ENCODE measurements around the gene RFXANK. TPM values are rescaled to one million over a fixed set of nuclear protein-coding genes. Genes with fewer than 3 reads are reported as not detected.

Gene RFXANK
- total and polyA plus RNA-seq, 9 of the 15 experiments (the other 6 are each of a cell fraction or from before 2014, with no cell fraction given): 68.6 to 181 (median 150) TPM

DNA sequence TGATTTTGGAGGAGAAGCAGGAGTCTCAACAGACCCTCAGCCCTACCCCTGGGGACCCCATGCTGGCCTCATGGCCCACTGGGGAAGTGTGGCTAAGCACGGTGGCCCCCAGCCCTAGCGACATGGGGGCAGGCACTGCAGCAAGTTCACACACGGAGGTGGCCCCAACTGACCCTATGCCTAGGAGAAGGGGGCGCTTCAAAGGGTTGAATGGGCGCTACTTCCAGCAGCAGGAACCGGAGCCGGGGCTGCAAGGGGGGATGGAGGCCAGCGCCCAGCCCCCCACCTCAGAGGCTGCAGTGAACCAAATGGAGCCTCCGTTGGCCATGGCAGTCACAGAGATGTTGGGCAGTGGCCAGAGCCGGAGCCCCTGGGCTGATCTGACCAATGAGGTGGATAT, 34.6 kb downstream of the RFXANK start (continued):
- TF ChIP-seq, protein P1, sequence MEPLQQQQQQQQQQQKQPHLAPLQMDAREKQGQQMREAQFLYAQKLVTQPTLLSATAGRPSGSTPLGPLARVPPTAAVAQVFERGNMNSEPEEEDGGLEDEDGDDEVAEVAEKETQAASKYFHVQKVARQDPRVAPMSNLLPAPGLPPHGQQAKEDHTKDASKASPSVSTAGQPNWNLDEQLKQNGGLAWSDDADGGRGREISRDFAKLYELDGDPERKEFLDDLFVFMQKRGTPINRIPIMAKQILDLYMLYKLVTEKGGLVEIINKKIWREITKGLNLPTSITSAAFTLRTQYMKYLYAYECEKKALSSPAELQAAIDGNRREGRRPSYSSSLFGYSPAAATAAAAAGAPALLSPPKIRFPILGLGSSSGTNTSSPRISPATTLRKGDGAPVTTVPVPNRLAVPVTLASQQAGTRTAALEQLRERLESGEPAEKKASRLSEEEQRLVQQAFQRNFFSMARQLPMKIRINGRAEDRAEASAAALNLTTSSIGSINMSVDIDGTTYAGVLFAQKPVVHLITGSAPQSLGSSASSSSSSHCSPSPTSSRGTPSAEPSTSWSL (CRISPR knock-in tag; IDR thresholded peaks at IDR 0.05; ENCODE audit: borderline replicate concordance): no peak
- no peak for TF ChIP-seq NFE2 (IDR thresholded peaks at IDR 0.05; ENCODE audit: low read depth)

DNA sequence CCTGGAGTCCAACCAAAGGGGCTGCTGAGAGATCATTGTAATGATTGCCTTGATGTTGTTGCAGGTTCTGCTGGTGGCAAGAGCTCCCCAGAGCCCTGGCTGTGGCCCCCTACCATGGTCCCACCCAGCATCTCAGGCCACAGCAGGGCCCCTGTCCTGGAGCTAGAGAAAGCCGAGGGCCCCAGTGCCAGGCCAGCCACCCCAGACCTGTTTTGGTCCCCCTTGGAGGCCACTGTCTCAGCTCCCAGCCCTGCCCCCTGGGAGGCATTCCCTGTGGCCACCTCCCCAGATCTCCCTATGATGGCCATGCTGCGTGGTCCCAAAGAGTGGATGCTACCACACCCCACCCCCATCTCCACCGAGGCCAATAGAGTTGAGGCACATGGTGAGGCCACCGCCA, 35.2 kb downstream of the RFXANK start:
- Histone ChIP-seq H4K20me1 (replicated peaks; ENCODE audit: control insufficient read depth, insufficient read depth, low read length) (peaks cover 4% of the 10 kb centered on the region; the same call in 1 of the 2 replicates), H2AFZ (ENCODE audit: low read depth, low read length) (no peak overlapping the region), H3K9me3 (replicated peaks; ENCODE audit: control insufficient read depth, insufficient read depth, low read depth, low read length) (no peaks in the 10 kb centered on the region), H3K4me3 (no peak overlapping the region), H3K9me1 (ENCODE audit: control insufficient read depth, insufficient read depth, low read length) (no peaks in the 10 kb centered on the region), H3K9ac (ENCODE audit: insufficient read depth in 1 of 2, low read depth in 2 of 2, low read length in 2 of 2) (0 out of 4 replicates have a peak overlapping the region, but pooled peaks of 1 of the 2 experiments have one; percentile 45), H3K27me3 (ENCODE audit: control insufficient read depth in 2 of 2, insufficient read depth in 2 of 2, low read length in 2 of 2) (peaks cover 17 to 69% of the 10 kb centered on the region in 2 experiments; a peak in 4 of 5 replicates), H3K36me3 (ENCODE audit: control insufficient read depth, insufficient read depth, low read length) (no peaks in the 10 kb centered on the region), H3K27ac (ENCODE audit: extremely low read depth, low read depth, low read length) (no peak overlapping the region), H3K4me2 (ENCODE audit: insufficient read depth, low read length) (no peak overlapping the region), H3K4me1 (replicated peaks in 1 of 2; ENCODE audit: control insufficient read depth in 2 of 2, insufficient read depth in 2 of 2, low read length in 2 of 2) (peaks cover 3 to 26% of the 10 kb centered on the region in 2 experiments; a peak in 4 of 5 replicates), H3K79me2 (ENCODE audit: control insufficient read depth, insufficient read depth, low read length) (no peaks in the 10 kb centered on the region)
- no peak for FAIRE-seq
- intact Hi-C loops (cut with micrococcal nuclease): no loop called here
- DNase-seq (ENCODE audit: extremely low read depth in 1 of 4, low spot score in 3 of 4): no peak
- WGBS (ENCODE audit: insufficient coverage, low coverage, missing lambda C conversion rate): 0% methylated on average over 4 of the region's 4 CpGs
- ChIA-PET POLR2A (interaction anchor here (1.2 kb wide), 1 partner anchor 12 kb away, joined by 6 read pairs; no protein-coding TSS in a partner anchor), CTCF (ENCODE audit: low intra/inter-chr PET ratio) (no interaction called here)
- no peak for ATAC-seq
- no TSS peak for BruUV-seq (replicated peaks)
- in situ Hi-C loops (cut with MboI): no loop called here
- TF ChIP-seq ZNF507 (tag; conservative IDR thresholded peaks at IDR 0.05): no peak
- TF ChIP-seq, protein P2, sequence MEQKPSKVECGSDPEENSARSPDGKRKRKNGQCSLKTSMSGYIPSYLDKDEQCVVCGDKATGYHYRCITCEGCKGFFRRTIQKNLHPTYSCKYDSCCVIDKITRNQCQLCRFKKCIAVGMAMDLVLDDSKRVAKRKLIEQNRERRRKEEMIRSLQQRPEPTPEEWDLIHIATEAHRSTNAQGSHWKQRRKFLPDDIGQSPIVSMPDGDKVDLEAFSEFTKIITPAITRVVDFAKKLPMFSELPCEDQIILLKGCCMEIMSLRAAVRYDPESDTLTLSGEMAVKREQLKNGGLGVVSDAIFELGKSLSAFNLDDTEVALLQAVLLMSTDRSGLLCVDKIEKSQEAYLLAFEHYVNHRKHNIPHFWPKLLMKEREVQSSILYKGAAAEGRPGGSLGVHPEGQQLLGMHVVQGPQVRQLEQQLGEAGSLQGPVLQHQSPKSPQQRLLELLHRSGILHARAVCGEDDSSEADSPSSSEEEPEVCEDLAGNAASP (IDR thresholded peaks at IDR 0.05): no peak
- TF ChIP-seq GTF2A2 (tag; IDR thresholded peaks at IDR 0.05): no peak
- no peak for TF ChIP-seq EWSR1 (IDR thresholded peaks at IDR 0.05; ENCODE audit: borderline replicate concordance, low read depth, partially characterized antibody)
- TF ChIP-seq NEUROD1 (IDR thresholded peaks at IDR 0.05; ENCODE audit: borderline replicate concordance, low read depth, low read length, partially characterized antibody): no peak
- no peak for TF ChIP-seq WHSC1 (IDR thresholded peaks at IDR 0.05; ENCODE audit: low read length)
- no peak for TF ChIP-seq MAFF (IDR thresholded peaks at IDR 0.05; ENCODE audit: low read length)
- TF ChIP-seq ZBTB17 (CRISPR knock-in tag; IDR thresholded peaks at IDR 0.05): no peak
- TF ChIP-seq, protein P3, sequence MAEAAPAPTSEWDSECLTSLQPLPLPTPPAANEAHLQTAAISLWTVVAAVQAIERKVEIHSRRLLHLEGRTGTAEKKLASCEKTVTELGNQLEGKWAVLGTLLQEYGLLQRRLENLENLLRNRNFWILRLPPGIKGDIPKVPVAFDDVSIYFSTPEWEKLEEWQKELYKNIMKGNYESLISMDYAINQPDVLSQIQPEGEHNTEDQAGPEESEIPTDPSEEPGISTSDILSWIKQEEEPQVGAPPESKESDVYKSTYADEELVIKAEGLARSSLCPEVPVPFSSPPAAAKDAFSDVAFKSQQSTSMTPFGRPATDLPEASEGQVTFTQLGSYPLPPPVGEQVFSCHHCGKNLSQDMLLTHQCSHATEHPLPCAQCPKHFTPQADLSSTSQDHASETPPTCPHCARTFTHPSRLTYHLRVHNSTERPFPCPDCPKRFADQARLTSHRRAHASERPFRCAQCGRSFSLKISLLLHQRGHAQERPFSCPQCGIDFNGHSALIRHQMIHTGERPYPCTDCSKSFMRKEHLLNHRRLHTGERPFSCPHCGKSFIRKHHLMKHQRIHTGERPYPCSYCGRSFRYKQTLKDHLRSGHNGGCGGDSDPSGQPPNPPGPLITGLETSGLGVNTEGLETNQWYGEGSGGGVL (CRISPR knock-in tag; IDR thresholded peaks at IDR 0.05): no peak
- TF ChIP-seq, protein P4, sequence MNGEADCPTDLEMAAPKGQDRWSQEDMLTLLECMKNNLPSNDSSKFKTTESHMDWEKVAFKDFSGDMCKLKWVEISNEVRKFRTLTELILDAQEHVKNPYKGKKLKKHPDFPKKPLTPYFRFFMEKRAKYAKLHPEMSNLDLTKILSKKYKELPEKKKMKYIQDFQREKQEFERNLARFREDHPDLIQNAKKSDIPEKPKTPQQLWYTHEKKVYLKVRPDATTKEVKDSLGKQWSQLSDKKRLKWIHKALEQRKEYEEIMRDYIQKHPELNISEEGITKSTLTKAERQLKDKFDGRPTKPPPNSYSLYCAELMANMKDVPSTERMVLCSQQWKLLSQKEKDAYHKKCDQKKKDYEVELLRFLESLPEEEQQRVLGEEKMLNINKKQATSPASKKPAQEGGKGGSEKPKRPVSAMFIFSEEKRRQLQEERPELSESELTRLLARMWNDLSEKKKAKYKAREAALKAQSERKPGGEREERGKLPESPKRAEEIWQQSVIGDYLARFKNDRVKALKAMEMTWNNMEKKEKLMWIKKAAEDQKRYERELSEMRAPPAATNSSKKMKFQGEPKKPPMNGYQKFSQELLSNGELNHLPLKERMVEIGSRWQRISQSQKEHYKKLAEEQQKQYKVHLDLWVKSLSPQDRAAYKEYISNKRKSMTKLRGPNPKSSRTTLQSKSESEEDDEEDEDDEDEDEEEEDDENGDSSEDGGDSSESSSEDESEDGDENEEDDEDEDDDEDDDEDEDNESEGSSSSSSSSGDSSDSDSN (IDR thresholded peaks at IDR 0.05; ENCODE audit: borderline replicate concordance in 1 of 2, low read depth in 2 of 2, low read length in 2 of 2): no peak
- no peak for TF ChIP-seq FOXK2 (conservative IDR thresholded peaks at IDR 0.05 in 1 of 2, IDR thresholded peaks at IDR 0.05 in 1 of 2; ENCODE audit: low read depth in 2 of 2)

Measured in K562 (cell line).